GM11168 (cell line): Measurements from ENCODE around the gene CDYL2.

Source experiments
- in situ Hi-C: fragments of 300-500 bp; cut with MboI; formaldehyde crosslinking; loops from one replicate; pipeline ENCODE4 v1.12.0; 2022; ENCODE audit warnings: low sequenced_read_pairs; ENCODE audit not compliant: unreplicated experiment

The CDYL2 gene

DNA sequence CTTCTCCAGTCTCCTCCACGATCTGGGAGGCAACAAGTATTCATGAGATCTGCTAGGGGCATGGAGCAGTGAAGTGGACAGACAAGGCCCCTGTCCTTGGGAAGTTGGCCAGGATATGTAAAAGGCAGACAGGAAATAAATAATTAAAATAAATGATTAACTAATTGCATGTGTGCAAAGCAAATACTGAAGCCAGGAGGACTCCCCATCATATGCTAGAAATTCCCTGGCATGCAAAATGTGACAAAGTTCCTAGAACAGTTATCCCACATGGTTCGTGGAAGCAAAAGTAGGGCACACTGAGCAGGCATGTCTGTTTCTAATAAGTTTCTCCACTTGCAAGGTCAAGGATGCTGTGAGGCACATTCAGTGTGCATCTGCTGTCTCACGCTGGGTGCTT is 86.8 kb downstream of the CDYL2 start:
- in situ Hi-C loops = no loop called here

DNA sequence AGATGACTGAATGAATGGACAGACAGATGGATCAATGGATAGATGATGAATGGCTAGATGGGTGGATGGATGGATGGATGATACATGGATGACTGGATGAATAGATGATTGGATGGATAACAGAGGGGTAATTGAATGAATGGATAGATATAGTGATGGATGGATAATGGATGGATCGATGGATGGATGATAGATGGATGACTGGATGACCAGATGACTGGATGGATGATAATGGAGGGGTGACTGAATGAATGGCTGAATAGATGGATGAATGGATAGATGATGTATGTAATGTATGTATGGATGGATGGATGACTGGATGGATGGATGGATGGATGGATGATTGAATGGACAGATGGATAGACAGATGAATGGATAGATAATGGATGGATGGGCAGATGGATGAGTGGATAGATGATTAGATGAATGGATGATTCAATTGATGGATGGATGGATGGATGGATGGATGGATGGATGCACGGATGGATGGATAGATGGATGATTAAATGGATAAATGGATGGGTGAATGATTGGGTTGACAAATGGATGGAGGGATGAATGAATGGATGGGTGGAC is 87.7 kb downstream of the CDYL2 start:
- in situ Hi-C loops = no loop called here

DNA sequence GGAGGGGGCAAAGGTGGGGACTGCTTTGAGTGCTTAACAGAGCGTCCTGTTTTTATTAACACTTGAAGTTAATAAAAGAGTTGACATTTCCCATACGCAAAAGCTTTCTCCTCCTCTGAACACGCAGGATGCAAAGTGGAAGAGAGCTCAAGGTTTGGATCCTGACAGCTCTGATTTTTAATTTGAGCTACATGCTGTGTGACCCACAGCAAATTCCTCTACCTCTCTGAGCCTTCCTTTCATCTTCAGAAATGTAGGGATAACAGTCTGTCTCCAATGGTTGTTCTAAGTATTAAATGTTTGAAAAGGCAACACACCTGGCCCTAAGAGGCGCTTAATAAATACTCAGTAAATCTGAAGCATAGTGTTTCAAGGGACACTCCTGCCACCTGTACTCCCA is 93.0 kb downstream of the CDYL2 start:
- in situ Hi-C loops = no loop called here

DNA sequence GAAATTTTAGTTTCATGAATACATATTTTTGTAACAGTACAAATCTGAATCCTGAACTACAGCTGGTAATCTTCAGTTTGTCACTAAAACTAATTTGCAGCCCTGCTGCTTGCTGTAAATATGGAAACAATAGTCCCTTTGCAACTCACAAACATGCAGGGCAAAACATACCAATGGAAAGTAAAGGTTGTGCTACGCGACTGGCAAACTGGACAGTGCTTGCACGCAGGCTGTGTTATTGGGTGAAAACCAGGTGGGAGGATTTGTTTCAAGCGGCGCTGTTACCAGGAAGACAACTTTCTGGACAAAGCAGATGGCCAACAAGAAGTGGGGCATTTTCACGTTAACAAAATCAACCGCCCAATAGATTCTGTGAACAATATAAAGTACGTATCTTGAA is 93.5 kb downstream of the CDYL2 start:
- in situ Hi-C loops = no loop called here

- in situ Hi-C loops = no loop called here
These were observed 95.6 kb downstream of the CDYL2 start for GRCh38 chr16:80708823-80709222.

GRCh38 chr16:80707686-80708085 is 96.7 kb downstream of the CDYL2 start:
- in situ Hi-C loops = no loop called here

GRCh38 chr16:80705596-80705995 is 98.8 kb downstream of the CDYL2 start:
- in situ Hi-C loops = no loop called here

DNA sequence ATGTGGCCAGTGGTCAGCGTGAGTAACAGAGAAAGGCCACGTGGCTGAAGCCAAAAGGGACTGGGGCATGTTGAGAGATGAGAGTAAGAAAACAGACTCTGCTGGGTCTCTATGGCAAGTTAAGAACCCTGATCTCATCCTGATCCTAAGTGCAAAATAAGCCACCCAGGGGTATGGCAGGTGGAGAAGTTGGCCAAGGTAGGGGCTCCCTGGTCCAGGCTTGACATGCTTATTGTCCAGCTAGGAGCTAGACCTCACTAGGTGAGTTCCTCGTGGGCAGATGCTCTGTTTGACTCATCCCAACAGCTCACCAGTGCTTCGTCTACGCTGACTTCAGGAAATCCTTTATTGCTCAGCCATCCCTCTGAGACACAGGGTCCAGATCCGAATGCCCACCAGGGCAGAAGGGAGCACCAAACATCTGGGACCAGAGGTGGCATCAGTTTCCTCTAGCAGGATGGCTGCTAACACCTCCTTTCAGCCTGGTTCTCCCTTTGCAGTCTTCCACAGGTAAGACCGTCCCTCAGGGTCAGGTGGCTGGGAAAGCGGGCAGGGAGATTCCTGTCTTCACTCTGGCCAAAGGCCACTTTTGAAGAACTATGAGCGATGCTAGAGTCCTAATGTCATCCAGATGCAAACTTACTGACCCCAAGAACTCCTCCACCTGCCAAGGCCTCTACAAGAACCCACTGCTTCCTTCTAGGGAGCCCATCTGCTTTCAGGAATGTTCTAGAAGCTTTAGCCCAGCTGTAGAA is 99.5 kb downstream of the CDYL2 start:
- in situ Hi-C loops = no loop called here

- in situ Hi-C loops = no loop called here
These were observed 101.0 kb downstream of the CDYL2 start for GRCh38 chr16:80703131-80704071.

DNA sequence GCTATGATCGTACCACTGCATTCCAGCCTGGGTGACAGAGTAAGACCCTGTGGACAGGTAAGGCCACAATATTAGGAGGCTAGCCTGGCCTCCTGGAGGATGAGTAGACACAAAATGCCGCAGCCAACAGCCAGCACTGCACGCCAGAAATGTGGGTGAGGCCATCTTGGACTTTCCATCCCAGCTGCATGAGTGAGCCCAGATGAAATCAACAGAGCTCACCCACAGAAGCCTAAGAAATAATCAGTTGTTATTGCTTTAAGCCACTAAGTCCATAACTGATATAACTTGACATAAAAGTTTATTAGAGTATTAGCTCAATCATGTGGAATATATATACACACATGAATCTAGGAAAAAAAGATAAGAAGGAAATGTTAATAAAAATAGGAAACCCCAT is 101.7 kb downstream of the CDYL2 start:
- in situ Hi-C loops = no loop called here

GRCh38 chr16:80700558-80700957 is 103.8 kb downstream of the CDYL2 start:
- in situ Hi-C loops = no loop called here

DNA sequence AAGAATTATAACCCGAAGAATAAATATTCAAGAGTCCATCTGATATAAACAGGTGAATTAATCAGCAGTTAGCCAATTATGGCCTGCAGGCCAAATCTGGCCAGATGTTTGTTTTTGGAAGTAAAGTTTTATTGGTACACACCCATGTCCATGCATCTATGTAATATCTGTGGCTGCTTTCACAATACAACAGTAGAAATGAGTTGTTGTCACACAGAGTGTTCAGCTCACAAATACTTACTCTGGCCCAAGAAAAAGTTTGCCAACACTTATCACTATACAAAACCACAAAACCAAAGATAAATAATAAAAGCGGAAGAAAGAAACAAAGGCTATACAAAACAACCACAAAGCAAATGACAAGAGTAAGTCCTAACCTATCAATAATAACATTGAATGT is 109.4 kb downstream of the CDYL2 start:
- in situ Hi-C loops = no loop called here

DNA sequence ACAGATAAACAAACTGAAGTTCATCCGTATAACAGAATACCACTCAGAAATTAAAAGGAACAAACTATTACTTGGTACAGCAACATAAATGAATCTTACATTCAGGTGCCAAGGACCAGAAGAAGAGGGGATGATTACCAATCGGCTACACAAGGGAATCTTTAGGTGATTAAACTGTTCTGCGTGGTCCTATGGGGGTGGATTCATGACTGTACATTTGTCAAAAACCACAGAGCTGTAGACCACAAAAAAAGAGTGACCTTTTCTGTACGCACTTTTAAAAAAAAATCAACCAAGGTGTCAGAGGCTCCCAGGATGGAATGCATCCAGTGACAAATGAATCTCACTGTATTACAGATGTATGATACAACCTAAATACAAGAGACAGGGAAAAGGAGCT is 110.8 kb downstream of the CDYL2 start:
- in situ Hi-C loops = no loop called here

DNA sequence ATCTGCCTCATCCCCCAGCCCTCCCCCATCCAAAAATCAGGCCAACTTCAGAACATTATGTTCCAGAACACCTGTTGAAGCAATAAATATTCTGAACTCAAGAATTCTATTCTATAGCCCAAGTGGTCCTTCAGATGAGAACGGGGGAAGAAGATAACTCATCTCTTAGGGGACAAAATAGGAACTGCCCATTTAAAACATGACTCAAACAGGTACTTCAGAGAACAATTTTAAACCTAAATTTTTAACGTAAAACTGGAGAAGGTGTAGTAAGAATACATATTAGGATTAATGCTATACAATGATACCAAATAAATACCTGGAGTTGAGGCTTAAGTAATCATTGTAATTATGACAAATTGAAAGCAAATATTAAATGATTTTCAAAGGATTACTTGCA is 112.1 kb downstream of the CDYL2 start:
- in situ Hi-C loops = no loop called here

DNA sequence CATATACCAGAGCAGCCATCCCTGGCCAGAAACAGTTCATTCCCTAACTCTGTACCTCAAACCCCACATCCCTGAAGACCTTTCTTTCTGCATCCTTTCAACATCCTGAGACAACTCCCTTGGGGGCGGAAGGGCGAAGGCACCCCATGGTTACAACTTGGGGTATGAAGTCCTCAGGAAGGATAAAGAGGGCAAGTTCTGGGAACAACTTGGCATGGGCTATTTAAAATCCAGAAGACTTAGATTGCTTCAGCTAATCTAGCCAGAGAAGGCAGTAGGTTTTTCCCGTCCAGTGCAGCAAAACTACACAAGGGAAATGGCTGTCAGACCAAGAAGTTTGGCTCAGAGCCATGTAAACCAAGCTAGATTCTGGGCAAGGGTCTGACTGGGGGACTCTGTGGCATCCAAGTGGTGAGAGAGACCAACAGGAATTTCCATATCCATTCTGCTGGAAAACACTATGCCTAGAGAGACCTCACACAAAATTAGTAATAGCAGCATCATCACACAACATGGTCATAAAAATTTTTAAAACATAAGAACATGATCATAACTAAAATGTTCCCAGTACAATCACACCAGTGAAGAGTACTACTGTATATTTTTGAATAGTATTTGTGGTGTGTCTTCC is 113.2 kb downstream of the CDYL2 start:
- in situ Hi-C loops = no loop called here

GRCh38 chr16:80689487-80689886 is 114.9 kb downstream of the CDYL2 start:
- in situ Hi-C loops = no loop called here

DNA sequence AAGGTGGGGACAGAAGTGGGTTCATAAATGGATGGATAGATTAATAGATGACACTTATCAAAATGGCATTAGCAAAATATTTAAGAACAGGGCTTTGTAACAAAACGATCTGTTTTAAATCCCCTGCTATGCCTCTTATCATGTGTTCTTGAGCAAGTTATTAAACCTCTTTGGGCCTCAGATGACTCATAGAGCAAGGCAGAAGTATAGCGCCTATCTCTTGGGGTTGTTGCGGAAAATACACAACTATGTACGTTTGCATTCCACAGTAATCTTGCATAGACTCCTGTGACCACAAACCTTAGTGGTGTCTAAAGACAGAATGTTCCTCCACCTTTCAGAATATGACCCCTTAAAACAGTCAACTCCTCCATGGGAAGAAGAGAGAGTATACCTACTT is 116.8 kb downstream of the CDYL2 start:
- in situ Hi-C loops = no loop called here

GRCh38 chr16:80684906-80685305 is 119.5 kb downstream of the CDYL2 start:
- in situ Hi-C loops = no loop called here

DNA sequence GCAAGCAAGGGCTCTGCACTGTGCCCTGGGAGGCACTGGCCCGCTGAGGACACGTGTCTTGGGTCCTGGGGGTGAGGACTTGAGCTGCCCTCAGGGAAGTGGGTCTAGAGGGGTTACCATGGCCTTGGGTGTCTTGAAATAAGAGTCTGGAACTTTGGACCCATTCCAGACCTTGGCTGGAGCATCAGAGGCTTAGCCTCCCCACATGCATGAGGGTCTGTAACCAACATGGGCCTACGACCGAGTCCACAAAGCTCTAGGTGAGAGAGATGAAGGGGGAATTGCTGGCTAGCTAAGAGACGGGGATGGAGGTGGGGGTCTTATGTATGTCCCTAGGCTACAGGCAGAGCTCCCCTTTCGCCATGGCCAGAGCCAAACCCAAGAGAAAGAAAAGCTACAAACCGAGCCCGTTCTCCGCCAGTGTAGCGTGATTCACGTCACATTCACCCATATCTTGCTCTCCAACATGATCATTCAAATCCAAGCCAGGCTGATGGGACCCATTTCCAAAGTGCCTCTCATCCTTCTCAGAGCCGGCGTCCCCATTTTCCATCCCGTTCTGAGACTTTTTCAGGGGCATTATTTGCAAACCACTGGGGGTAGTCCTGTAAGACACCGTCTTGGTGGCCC is 120.1 kb downstream of the CDYL2 start:
- in situ Hi-C loops = no loop called here

DNA sequence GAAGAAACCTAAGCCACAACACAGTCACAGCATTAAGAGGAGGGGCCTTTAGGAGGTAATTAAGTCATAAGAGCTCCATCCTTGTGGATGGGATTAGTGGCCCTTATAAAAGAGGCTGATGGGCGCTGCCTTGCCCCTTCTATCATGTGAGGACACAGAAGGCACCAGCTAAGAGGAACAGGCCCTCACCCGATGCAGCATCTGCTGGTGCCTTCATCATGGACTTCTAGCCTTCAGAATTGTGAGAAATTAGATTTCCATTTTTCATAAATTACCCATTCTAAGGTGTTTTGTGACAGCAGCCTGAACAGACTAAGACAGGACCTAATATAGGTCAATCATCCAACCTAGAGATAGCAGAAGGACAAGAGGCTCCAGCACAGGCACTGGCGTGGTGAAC is 120.8 kb downstream of the CDYL2 start:
- in situ Hi-C loops = no loop called here
